Hepatocyte (in vitro differentiated cells): ENCODE results near the gene IZUMO1R.

Source experiments
- CTCF ChIP-seq: fragments of 200-600 bp; sonication (generic); IDR thresholded peaks from 2 replicates; pipeline ENCODE4 v1.5.1; 2016; ENCODE audit warnings: antibody characterized with exemption, mild to moderate bottlenecking; ENCODE audit not compliant: poor library complexity
- EZH2 ChIP-seq: fragments of 200-600 bp; sonication (generic); IDR thresholded peaks from 2 replicates; pipeline ENCODE4 v1.6.1; 2016; ENCODE audit warnings: antibody characterized with exemption, mild to moderate bottlenecking, borderline replicate concordance
- EZH2phosphoT487 ChIP-seq: fragments of 200-600 bp; sonication (generic); IDR thresholded peaks from one replicate; pipeline ENCODE4 v1.6.1; 2018; ENCODE audit warnings: antibody characterized with exemption, mild to moderate bottlenecking, low read depth, moderate library complexity; ENCODE audit not compliant: unreplicated experiment, severe bottlenecking

GRCh38 chr11:94271885-94272372 lies 32.5 kb upstream of the IZUMO1R start:
- TF ChIP-seq CTCF (no peak), EZH2 (no peak), EZH2phosphoT487 (no peak)
